ENCODE data around the gene SDR9C7. TPM values are rescaled to one million over a fixed set of nuclear protein-coding genes. Genes with fewer than 3 reads are reported as not detected.
"Not testable (repeated sequence)": the region's sequence is repeated elsewhere in the genome, so short reads cannot be mapped to it uniquely, and the experiment has no call there.

The SDR9C7 gene
- polyA plus RNA-seq (2013, experiment 1 of 2): 0.31 TPM
- 0.48 TPM for polyA plus RNA-seq (2013, experiment 2 of 2)

DNA sequence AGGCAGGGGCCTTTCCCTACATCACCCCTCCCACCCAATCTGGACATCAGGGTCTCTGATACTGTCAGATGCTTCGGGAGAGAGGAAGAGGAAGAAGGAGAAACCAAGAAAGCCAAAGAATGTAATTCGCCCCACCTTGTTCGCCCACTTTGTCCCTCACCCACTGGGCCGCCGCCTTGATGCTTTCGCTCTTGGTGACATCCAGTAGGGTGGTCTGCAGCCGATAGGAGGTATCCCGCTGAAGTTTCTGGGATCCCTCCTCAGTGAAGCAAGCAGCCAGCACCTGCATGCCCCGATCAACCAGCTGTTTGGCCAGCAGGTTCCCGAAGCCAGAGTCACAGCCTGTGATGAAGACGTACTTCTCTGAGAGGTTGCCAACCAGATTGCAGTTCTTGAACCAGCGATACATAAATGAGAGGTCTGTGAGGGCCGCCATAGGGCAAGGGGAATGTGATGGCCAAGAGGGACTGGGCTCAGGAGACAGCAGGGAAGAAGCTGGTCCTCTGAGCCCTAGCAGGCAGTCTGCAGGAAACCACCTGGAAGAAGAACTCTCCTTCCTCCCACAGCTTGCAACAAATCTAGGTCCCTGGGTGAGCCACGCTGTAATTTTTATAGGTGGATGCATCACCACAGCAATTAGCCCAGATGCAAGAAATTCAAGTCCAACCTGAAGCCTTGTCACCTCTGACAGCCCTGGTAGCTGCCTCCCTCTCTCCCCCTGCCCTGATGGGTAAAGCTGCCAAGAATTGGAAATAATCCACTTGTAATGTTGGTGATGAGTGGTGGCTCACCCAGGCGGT, at the start of gene SDR9C7:
Gene SDR9C7 (minus strand): TSS at position 583 of the 800 bp plus-strand sequence. CDS start 147 bp downstream, at position 436.
- H3K79me1 ChIP-seq (ENCODE audit: low read depth, low read length): no peaks in the 10 kb centered on the region
- H3K27me3 ChIP-seq (ENCODE audit: control insufficient read depth in 3 of 3, insufficient read depth in 3 of 3, low read depth in 1 of 3, low read length in 3 of 3): peaks cover 0 to 16% (median 0%) of the 10 kb centered on the region in 3 experiments
- H2BK120ac ChIP-seq (ENCODE audit: low read depth, low read length): no peak within 1 kb of the TSS
- DNase-seq (ENCODE audit: low spot score): no peak
- no peak within 1 kb of the TSS for H3K27ac ChIP-seq (replicated peaks; ENCODE audit: low read length)
- no peak within 1 kb of the TSS for H2BK15ac ChIP-seq (ENCODE audit: low read length)
- no peak within 1 kb of the TSS for H2BK12ac ChIP-seq (ENCODE audit: low read length)
- H2AFZ ChIP-seq (ENCODE audit: low read length): no peak within 1 kb of the TSS
- H2BK5ac ChIP-seq (ENCODE audit: low read length): no peak within 1 kb of the TSS
- WGBS, 2 donors (ENCODE audit: extremely low coverage in 2 of 2, insufficient read length in 2 of 2, insufficient replicate concordance in 1 of 2): no CpG with 5 or more reads among the region's 15 CpGs
- H3K36me3 ChIP-seq (replicated peaks in 1 of 2; ENCODE audit: control insufficient read depth in 2 of 2, insufficient read depth in 2 of 2, low read length in 2 of 2): no peaks in the 10 kb centered on the region
- H3K4ac ChIP-seq (ENCODE audit: low read length): no peak within 1 kb of the TSS
- H4K91ac ChIP-seq (ENCODE audit: low read depth, low read length, poor library complexity): no peak within 1 kb of the TSS
- peaks cover 2% of the 10 kb centered on the region in 2 donors for H3K4me1 ChIP-seq (ENCODE audit: control insufficient read depth in 2 of 2, insufficient read depth in 1 of 2, low read depth in 1 of 2, low read length in 2 of 2)
- no peak within 1 kb of the TSS for H3K14ac ChIP-seq (ENCODE audit: low read length)
- H3K23ac ChIP-seq (ENCODE audit: low read depth, low read length, poor library complexity): no peak within 1 kb of the TSS
- no peak within 1 kb of the TSS for H4K8ac ChIP-seq (ENCODE audit: low read depth, low read length)
- no peak within 1 kb of the TSS for H3K9ac ChIP-seq (ENCODE audit: low read depth, low read length, poor library complexity)
- H2AK5ac ChIP-seq (ENCODE audit: low read depth, low read length): no peak within 1 kb of the TSS
- H3K4me2 ChIP-seq (ENCODE audit: insufficient read depth, low read length, poor library complexity, severe bottlenecking): no peak within 1 kb of the TSS
- H3K4me3 ChIP-seq (ENCODE audit: low read length in 2 of 2): no peak within 1 kb of the TSS
- H3K18ac ChIP-seq (ENCODE audit: low read length): no peak within 1 kb of the TSS
- no peaks in the 10 kb centered on the region for H3K9me3 ChIP-seq (replicated peaks in 1 of 2; ENCODE audit: control insufficient read depth in 2 of 2, insufficient read depth in 1 of 2, low read depth in 1 of 2, low read length in 2 of 2)

DNA sequence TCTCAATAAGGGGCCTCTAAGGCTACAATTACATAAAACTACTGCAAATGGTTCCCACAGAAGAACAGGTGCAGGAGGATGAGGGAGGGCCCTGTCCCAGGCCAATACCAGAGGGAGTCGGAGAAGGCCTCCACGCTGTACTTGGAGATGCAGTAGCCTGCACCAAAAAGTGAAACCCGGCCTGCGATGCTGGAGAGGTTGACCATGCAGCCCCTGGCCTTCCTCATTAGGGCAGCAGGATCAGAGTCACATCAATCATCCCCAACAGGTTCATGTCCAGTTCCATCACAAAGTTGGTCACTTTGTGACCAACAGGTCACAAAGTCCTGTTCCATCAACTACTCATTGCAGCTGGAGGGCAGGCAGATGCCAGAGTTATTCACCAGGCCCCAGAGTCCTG, 49.2 kb upstream of the SDR9C7 start:
- Histone ChIP-seq H3K36me3 (replicated peaks in 1 of 2; ENCODE audit: control insufficient read depth in 2 of 2, insufficient read depth in 2 of 2, low read length in 2 of 2) (peaks cover 0 to 3% of the 10 kb centered on the region in 2 donors), H3K18ac (ENCODE audit: low read length) (no peak overlapping the region), H3K23ac (ENCODE audit: low read depth, low read length, poor library complexity) (no peak overlapping the region), H3K4me3 (ENCODE audit: low read length in 2 of 2) (no peak overlapping the region), H2AFZ (ENCODE audit: low read length) (no peak overlapping the region), H3K4ac (ENCODE audit: low read length) (no peak overlapping the region), H3K27ac (replicated peaks; ENCODE audit: low read length) (no peak overlapping the region), H3K14ac (ENCODE audit: low read length) (no peak overlapping the region), H3K27me3 (ENCODE audit: control insufficient read depth in 3 of 3, insufficient read depth in 3 of 3, low read depth in 1 of 3, low read length in 3 of 3) (no peaks in the 10 kb centered on the region), H2BK12ac (ENCODE audit: low read length) (no peak overlapping the region), H3K4me1 (ENCODE audit: control insufficient read depth in 2 of 2, insufficient read depth in 1 of 2, low read depth in 1 of 2, low read length in 2 of 2) (no peaks in the 10 kb centered on the region), H4K8ac (ENCODE audit: low read depth, low read length) (no peak overlapping the region), H2BK15ac (ENCODE audit: low read length) (no peak overlapping the region), H2BK5ac (ENCODE audit: low read length) (no peak overlapping the region), H4K91ac (ENCODE audit: low read depth, low read length, poor library complexity) (no peak overlapping the region), H2AK5ac (ENCODE audit: low read depth, low read length) (no peak overlapping the region), H3K79me1 (ENCODE audit: low read depth, low read length) (no peaks in the 10 kb centered on the region), H3K4me2 (ENCODE audit: insufficient read depth, low read length, poor library complexity, severe bottlenecking) (no peak overlapping the region), H2BK120ac (ENCODE audit: low read depth, low read length) (no peak overlapping the region), H3K9me3 (replicated peaks in 1 of 2; ENCODE audit: control insufficient read depth in 2 of 2, insufficient read depth in 1 of 2, low read depth in 1 of 2, low read length in 2 of 2) (no peaks in the 10 kb centered on the region), H3K9ac (ENCODE audit: low read depth, low read length, poor library complexity) (no peak overlapping the region)
- DNase-seq (ENCODE audit: low spot score): no peak
- WGBS, 2 donors (ENCODE audit: extremely low coverage in 2 of 2, insufficient read length in 2 of 2, insufficient replicate concordance in 1 of 2): no CpG with 5 or more reads among the region's 4 CpGs

DNA sequence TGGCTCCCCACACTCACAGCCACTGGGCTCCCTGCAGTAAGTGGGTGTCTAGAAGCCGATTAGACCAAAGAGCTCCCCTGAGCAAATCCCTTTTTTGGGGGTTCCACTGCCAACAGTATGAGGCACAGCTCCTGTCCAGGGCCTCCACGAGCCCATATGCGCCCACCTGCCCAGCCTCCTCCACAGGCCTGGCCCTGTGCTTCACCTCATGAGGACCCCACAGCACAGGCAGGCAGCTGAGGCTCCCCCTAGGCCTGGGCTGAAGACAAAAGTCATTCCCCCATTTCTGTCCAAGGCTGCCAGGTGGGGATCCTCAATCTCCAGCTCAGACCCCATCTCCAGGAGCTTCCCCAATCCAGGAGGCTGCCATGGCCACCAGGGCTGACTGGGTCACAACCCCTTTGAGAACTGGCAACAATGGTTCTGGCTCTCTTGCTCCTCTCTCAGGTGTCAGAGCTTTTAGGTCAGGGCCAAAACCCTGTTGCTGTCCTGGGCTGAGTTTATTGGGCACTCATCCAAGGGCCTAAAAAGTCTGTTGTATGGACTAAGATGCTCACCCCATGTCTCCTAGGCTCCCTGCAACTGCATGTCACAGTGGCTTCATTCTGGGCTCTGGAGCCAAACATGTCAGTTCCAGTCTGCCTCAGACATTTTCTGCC, 48.5 kb upstream of the SDR9C7 start:
- not testable (repeated sequence) for H3K79me1 ChIP-seq (ENCODE audit: low read depth, low read length); H4K8ac ChIP-seq (ENCODE audit: low read depth, low read length); H2BK15ac ChIP-seq (ENCODE audit: low read length); H3K4me3 ChIP-seq (ENCODE audit: low read length in 2 of 2); H2BK12ac ChIP-seq (ENCODE audit: low read length); H3K4me1 ChIP-seq (ENCODE audit: control insufficient read depth in 2 of 2, insufficient read depth in 1 of 2, low read depth in 1 of 2, low read length in 2 of 2); H3K4me2 ChIP-seq (ENCODE audit: insufficient read depth, low read length, poor library complexity, severe bottlenecking); H3K27ac ChIP-seq (replicated peaks; ENCODE audit: low read length); H2BK5ac ChIP-seq (ENCODE audit: low read length); H3K14ac ChIP-seq (ENCODE audit: low read length); H3K9ac ChIP-seq (ENCODE audit: low read depth, low read length, poor library complexity); H2AK5ac ChIP-seq (ENCODE audit: low read depth, low read length); H3K18ac ChIP-seq (ENCODE audit: low read length); H3K23ac ChIP-seq (ENCODE audit: low read depth, low read length, poor library complexity); H2AFZ ChIP-seq (ENCODE audit: low read length); H3K27me3 ChIP-seq (ENCODE audit: control insufficient read depth in 3 of 3, insufficient read depth in 3 of 3, low read depth in 1 of 3, low read length in 3 of 3); H3K9me3 ChIP-seq (replicated peaks in 1 of 2; ENCODE audit: control insufficient read depth in 2 of 2, insufficient read depth in 1 of 2, low read depth in 1 of 2, low read length in 2 of 2); H2BK120ac ChIP-seq (ENCODE audit: low read depth, low read length); H3K4ac ChIP-seq (ENCODE audit: low read length); DNase-seq (ENCODE audit: low spot score); H3K36me3 ChIP-seq (replicated peaks in 1 of 2; ENCODE audit: control insufficient read depth in 2 of 2, insufficient read depth in 2 of 2, low read length in 2 of 2); H4K91ac ChIP-seq (ENCODE audit: low read depth, low read length, poor library complexity)
- no CpG with 5 or more reads among the region's 3 CpGs for WGBS, 2 donors (ENCODE audit: extremely low coverage in 2 of 2, insufficient read length in 2 of 2, insufficient replicate concordance in 1 of 2)

DNA sequence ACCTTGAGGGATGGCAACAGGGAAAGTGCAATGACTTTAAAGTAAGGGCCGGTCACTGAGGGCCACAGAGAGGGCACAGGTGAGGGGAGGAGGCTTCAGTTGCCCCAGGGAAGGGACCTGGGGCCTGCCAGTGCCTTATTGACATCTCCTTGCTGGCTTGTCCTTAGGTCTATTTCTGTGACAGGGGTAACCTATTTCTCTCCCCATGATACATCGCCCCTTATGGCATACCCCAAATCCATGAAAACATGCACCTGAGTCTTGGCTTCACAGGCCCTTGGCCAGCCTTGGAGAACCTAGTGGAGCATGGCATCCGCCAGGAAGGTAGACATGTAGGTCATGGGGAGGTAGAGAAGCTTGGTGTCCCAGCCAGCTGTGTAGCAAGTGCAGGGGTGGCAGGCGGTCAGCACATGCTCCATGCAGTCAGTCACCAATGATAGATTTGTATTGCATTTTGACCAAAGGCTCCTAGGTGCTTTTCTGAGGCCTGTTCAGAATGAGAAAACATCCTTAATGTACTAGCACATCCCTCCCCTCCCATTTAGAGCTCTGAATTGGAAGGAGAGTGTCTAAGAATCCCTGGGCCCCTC, 46.8 kb upstream of the SDR9C7 start:
- no peaks in the 10 kb centered on the region for H3K4me1 ChIP-seq (ENCODE audit: control insufficient read depth in 2 of 2, insufficient read depth in 1 of 2, low read depth in 1 of 2, low read length in 2 of 2)
- H3K36me3 ChIP-seq (replicated peaks in 1 of 2; ENCODE audit: control insufficient read depth in 2 of 2, insufficient read depth in 2 of 2, low read length in 2 of 2): peaks cover 0 to 3% of the 10 kb centered on the region in 2 donors
- no peak overlapping the region for H2AK5ac ChIP-seq (ENCODE audit: low read depth, low read length)
- no peak overlapping the region for H2BK15ac ChIP-seq (ENCODE audit: low read length)
- no peak overlapping the region for H2BK120ac ChIP-seq (ENCODE audit: low read depth, low read length)
- WGBS, 2 donors (ENCODE audit: extremely low coverage in 2 of 2, insufficient read length in 2 of 2, insufficient replicate concordance in 1 of 2): no CpG with 5 or more reads among the region's 4 CpGs
- H3K14ac ChIP-seq (ENCODE audit: low read length): no peak overlapping the region
- no peak overlapping the region for H3K4ac ChIP-seq (ENCODE audit: low read length)
- H3K23ac ChIP-seq (ENCODE audit: low read depth, low read length, poor library complexity): no peak overlapping the region
- no peak overlapping the region for H3K9ac ChIP-seq (ENCODE audit: low read depth, low read length, poor library complexity)
- no peak for DNase-seq (ENCODE audit: low spot score)
- no peak overlapping the region for H3K18ac ChIP-seq (ENCODE audit: low read length)
- no peak overlapping the region for H2BK12ac ChIP-seq (ENCODE audit: low read length)
- H3K79me1 ChIP-seq (ENCODE audit: low read depth, low read length): no peaks in the 10 kb centered on the region
- H3K4me3 ChIP-seq (ENCODE audit: low read length in 2 of 2): no peak overlapping the region
- H3K27me3 ChIP-seq (ENCODE audit: control insufficient read depth in 3 of 3, insufficient read depth in 3 of 3, low read depth in 1 of 3, low read length in 3 of 3): no peaks in the 10 kb centered on the region
- H3K9me3 ChIP-seq (replicated peaks in 1 of 2; ENCODE audit: control insufficient read depth in 2 of 2, insufficient read depth in 1 of 2, low read depth in 1 of 2, low read length in 2 of 2): no peaks in the 10 kb centered on the region
- no peak overlapping the region for H3K27ac ChIP-seq (replicated peaks; ENCODE audit: low read length)
- H4K8ac ChIP-seq (ENCODE audit: low read depth, low read length): no peak overlapping the region
- no peak overlapping the region for H2BK5ac ChIP-seq (ENCODE audit: low read length)
- H4K91ac ChIP-seq (ENCODE audit: low read depth, low read length, poor library complexity): peak overlapping the region; percentile 11
- no peak overlapping the region for H3K4me2 ChIP-seq (ENCODE audit: insufficient read depth, low read length, poor library complexity, severe bottlenecking)
- no peak overlapping the region for H2AFZ ChIP-seq (ENCODE audit: low read length)

All from neuronal stem cell (in vitro differentiated cells).